HG03342 (cell line): ENCODE results near the gene LRATD1.

Experiments used
- ATAC-seq: cut with Tn5 transposase; IDR thresholded peaks from one replicate; pipeline ENCODE4 v1.9.1; 2021; ENCODE audit warnings: mild to moderate bottlenecking, moderate library complexity; ENCODE audit not compliant: unreplicated experiment

Gene LRATD1

DNA sequence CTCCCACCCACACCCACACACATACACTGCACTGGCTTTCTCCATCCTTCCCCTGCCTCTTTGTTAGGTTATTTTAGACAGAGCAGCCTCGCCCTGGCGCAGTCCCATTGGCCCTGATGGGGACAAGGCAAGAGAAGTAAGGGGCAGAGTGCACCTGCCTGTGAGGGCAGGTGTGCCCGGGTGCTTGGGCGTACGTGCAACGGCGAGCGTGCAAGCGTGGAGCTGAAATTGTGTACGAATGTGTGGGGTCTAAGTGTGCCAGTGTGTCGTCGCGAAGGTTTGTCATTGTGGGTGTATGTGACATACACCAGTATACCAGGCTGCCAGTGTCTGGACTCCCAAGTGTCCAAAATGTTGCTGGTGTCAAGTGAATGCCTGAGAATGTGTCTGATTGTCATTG lies 544 bp downstream of the LRATD1 start:
- ATAC-seq: no peak

- ATAC-seq: no peak
Measured at GRCh38 chr2:14633461-14634181, 1.1 kb downstream of the LRATD1 start.

GRCh38 chr2:14634182-14634488 lies 1.6 kb downstream of the LRATD1 start:
- no peak for ATAC-seq

DNA sequence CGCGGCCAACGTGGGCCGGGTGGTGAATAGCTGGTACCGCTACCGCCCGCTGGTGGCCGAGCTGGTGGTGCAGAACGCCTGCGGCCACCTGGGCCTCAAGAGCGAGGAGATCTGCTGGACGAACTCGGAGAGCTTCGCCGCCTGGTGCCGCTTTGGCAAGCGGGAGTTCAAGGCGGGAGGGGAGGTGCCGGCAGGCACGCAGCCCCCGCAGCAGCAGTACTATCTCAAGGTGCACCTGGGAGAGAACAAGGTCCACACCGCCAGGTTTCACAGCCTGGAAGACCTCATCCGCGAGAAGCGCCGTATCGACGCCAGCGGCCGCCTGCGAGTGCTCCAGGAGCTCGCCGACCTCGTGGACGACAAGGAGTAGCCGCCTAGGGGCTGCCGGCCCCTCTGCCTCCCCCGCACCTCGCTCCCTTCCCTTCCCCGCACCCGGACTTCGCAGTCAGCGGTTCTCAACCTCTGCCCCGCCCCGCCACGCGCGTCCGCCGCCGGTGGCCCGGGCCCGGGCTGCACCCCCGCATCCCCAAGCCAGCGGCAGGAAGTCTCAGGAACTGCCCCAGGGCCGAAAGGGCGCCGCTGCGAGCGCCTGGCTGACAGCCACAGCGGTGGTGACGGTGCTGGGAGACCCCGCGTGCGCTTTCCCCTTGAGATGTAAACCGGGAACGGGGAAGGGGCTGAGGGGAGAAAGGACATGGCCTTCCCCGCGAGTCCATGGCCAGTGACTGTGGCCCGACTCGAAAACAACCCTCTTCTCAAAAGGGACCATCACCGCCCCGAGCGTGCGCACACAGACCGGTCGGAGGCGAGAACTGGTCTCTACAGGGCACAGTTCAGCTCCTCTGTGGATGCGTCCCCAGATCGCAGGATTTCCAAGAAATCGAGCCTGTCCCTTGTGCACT lies 2.2 kb downstream of the LRATD1 start:
- peak; percentile 58 for ATAC-seq

DNA sequence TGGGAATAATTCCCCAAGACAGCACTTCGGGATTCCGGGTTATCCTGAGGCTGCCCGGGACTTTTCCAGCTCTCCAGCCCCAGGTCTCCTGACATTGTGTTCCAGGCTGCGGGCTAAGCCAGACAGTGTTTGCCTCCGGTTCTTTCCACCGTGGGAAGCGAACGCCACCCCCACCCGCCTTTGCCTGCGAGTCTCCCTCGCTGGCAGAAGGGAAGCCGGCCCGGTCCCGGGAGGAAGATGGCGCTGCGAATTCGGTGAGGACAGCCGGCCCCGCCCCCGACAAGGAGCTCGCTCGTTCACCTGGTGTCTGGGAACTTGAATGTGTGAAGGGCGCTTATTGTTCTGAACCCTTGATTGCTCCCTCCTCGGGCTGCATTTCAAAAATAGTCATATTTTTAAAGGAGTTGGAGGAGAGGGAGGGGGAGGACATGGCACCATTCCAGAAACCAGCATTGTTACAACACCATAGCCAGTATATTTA lies 2.9 kb downstream of the LRATD1 start:
- ATAC-seq: no peak

DNA sequence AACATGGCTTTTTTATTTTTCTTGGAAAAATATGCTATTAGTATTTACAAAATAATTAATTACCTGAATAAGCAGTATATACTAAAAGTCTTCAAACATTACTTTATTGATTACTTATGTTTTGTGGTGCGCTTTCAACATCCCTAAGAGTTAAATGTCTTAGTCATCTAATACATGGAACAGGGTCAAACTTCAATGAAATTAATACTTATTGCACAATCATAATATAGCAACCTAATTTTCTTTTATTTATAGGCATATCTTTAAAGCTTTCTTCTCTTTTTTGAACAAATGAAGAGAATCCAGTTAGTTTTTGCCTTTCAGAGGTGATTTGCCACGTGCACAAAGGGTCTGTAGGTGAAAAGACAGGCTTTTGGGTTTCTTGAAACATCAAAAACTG lies 6.0 kb downstream of the LRATD1 start:
- no peak for ATAC-seq

GRCh38 chr2:14641116-14641515 lies 8.6 kb downstream of the LRATD1 start:
- ATAC-seq: no peak

DNA sequence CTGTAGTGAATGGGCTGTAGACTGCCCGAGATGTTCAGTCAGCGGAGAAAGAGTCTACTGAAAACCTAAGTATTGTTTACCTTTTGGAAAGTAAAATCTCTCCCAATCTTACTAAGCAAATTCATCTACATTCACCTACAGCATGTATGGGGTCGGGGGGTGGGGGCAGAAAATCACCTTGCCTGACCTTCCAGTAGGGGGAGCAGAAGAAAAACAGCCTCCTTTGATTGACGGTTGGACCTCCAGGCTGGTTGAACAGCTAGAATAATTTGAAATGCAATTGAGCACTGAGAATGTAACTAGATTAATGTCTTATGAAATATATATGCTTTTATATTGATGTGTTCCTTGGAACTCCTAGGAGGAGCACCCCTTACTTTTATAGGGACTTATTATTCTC lies 10.0 kb downstream of the LRATD1 start:
- no peak for ATAC-seq

- no peak for ATAC-seq
Measured at GRCh38 chr2:14647714-14648113, 15.2 kb downstream of the LRATD1 start.

DNA sequence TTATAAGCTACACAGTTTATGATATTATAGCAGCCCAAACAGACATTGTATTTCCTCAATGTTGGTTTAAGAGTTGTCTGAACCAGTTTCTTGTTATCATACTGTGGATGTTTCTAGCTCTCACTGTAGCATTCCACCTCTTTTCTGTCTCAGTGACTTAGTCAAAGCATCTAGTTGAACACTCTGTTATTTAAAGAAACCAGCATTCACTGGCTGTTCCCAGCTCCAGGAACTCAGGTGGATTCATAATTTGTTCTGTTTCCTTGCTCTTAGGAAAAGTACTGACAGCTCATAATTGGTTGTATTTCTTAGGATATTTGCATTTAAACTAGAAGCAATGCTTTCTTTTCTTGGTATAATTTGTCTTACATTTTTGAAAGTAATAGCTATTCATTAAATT lies 17.5 kb downstream of the LRATD1 start:
- no peak for ATAC-seq

- peak; percentile 89 for ATAC-seq
Measured at GRCh38 chr2:14654835-14655282, 22.3 kb downstream of the LRATD1 start.

DNA sequence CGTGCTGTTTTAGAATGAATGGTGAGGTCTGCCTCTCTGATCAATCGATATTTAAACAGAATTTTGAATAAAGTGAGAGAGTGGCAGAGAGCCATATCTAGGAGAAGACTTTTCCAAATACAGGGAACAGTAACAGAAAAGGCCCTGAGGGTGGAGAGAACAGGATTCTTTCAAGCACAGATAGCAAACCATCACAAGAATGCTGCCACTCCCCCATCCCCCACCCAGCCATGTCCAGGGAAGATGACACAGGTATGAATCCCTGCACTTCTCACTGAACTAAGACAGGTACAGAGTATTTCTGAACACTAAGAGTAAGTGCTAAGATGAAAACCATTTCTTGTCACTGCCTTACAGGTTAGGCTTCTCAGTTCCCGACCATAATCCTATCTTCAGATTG lies 23.6 kb downstream of the LRATD1 start:
- ATAC-seq: no peak

- ATAC-seq: no peak
Measured at GRCh38 chr2:14661163-14661562, 28.6 kb downstream of the LRATD1 start.

DNA sequence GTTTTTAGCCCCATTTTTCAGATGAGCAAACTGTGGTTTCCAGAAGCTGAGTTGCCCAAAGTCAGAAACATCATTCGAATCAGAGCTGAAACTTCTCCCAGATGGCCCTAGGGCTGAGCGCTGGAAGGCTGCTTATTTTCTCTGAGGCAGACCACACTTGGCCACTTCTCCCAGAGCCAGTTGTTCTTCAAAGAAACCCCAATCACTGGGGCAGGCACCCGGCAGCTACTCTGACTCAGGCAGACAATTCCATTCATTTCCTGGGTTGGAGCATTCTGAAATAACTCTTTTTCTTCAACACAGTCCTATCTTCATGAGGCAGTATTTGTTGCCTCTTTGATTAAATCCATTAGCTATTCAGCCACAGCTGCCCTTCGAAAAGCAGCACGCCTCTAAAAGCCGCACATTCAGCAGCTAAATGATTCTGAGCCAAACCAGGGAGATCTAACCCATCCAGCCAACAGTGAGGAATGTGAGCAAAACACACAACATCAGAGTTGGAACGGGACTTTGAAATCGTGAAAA lies 40.9 kb downstream of the LRATD1 start:
- no peak for ATAC-seq

- ATAC-seq: no peak
Measured at GRCh38 chr2:14675489-14675888, 43.0 kb downstream of the LRATD1 start.

DNA sequence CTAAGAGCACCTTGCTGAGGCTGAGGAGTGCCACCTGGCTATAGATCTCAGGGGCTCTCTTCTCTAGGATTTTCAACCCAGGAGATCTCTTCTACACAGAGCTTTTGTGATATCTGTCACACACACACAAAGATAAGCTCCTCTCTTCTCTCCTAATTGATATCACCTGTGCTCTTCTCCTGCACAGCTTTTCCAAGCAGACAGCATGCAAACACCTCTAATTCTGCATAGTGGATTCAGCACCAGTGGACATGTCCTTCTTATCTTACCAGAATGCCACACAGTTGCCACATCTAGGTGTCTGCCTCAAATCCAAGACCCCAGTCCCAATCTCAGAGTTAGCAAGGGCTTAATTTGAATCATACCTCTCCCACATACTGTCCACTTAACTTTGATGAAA lies 43.9 kb downstream of the LRATD1 start:
- ATAC-seq: no peak

DNA sequence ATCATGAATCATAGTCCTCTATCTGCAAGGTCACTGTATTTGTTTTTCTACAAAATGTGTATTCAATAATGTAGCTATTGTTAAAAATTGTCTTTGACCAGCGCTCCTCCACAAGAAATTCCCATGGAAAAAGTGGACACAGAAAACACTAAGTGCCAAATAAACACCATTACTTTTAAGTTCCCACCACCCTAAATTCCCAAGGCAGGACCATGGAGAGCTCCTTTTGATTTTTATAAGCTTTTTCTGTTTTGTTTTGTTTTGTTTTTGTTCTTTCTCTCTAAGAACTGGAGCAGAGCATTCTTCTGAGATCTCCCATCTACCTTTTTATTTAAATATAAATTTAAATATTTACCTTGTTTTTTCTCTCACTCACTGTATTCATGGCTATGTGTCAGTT lies 44.5 kb downstream of the LRATD1 start:
- no peak for ATAC-seq

GRCh38 chr2:14678761-14679160 lies 46.2 kb downstream of the LRATD1 start:
- no peak for ATAC-seq

GRCh38 chr2:14681608-14682007 lies 49.1 kb downstream of the LRATD1 start:
- ATAC-seq: no peak
